ENCODE data around the gene MARVELD2.

The MARVELD2 gene

GRCh38 chr5:69372394-69372793 is 42.5 kb upstream of the MARVELD2 start:
- H3K4me1 ChIP-seq = peaks cover 4% of the 10 kb centered on the region
- no peak overlapping the region for H3K27ac ChIP-seq
- H3K4me2 ChIP-seq (ENCODE audit: low read length) = no peak overlapping the region
- H3K27me3 ChIP-seq (ENCODE audit: control insufficient read depth, insufficient read depth, low read length) = no peaks in the 10 kb centered on the region
- H3K79me2 ChIP-seq = peaks cover 14% of the 10 kb centered on the region
- no peak overlapping the region for H3K9ac ChIP-seq
- H3K4me3 ChIP-seq (ENCODE audit: low read depth, low read length) = no peak overlapping the region
- TF ChIP-seq CTCF (IDR thresholded peaks at IDR 0.05) = no peak
- no peak overlapping the region for H2AFZ ChIP-seq
- H3K36me3 ChIP-seq (ENCODE audit: control insufficient read depth, insufficient read depth, low read length) = no peaks in the 10 kb centered on the region
- no peaks in the 10 kb centered on the region for H3K9me3 ChIP-seq (ENCODE audit: control insufficient read depth, low read length)

- no peak overlapping the region for H3K27ac ChIP-seq
Measured at GRCh38 chr5:69374911-69375446, 39.9 kb upstream of the MARVELD2 start.

GRCh38 chr5:69378376-69378775 is 36.5 kb upstream of the MARVELD2 start:
- Histone ChIP-seq H2AFZ (no peak overlapping the region), H3K27me3 (ENCODE audit: control insufficient read depth, insufficient read depth, low read length) (no peaks in the 10 kb centered on the region), H3K27ac (no peak overlapping the region), H3K36me3 (ENCODE audit: control insufficient read depth, insufficient read depth, low read length) (no peaks in the 10 kb centered on the region), H3K4me2 (ENCODE audit: low read length) (no peak overlapping the region), H3K4me3 (ENCODE audit: low read depth, low read length) (no peak overlapping the region), H3K9me3 (ENCODE audit: control insufficient read depth, low read length) (no peaks in the 10 kb centered on the region), H3K4me1 (no peaks in the 10 kb centered on the region), H3K9ac (no peak overlapping the region), H3K79me2 (no peaks in the 10 kb centered on the region)
- TF ChIP-seq CTCF (IDR thresholded peaks at IDR 0.05) = no peak

More at GRCh38 chr5:69374911-69375446, 39.9 kb upstream of the MARVELD2 start:
- Histone ChIP-seq H3K36me3 (ENCODE audit: control insufficient read depth, insufficient read depth, low read length) (no peaks in the 10 kb centered on the region), H3K4me3 (ENCODE audit: low read depth, low read length) (no peak overlapping the region), H3K4me1 (no peaks in the 10 kb centered on the region), H3K4me2 (ENCODE audit: low read length) (no peak overlapping the region), H3K9me3 (ENCODE audit: control insufficient read depth, low read length) (no peaks in the 10 kb centered on the region), H2AFZ (no peak overlapping the region), H3K9ac (no peak overlapping the region), H3K27me3 (ENCODE audit: control insufficient read depth, insufficient read depth, low read length) (no peaks in the 10 kb centered on the region), H3K79me2 (no peaks in the 10 kb centered on the region)
- no peak for TF ChIP-seq CTCF (IDR thresholded peaks at IDR 0.05)

- Histone ChIP-seq H3K4me3 (ENCODE audit: low read depth, low read length) (no peak overlapping the region), H3K27me3 (ENCODE audit: control insufficient read depth, insufficient read depth, low read length) (no peaks in the 10 kb centered on the region), H3K9ac (no peak overlapping the region), H2AFZ (no peak overlapping the region), H3K4me2 (ENCODE audit: low read length) (no peak overlapping the region), H3K27ac (no peak overlapping the region), H3K79me2 (no peaks in the 10 kb centered on the region), H3K9me3 (ENCODE audit: control insufficient read depth, low read length) (no peaks in the 10 kb centered on the region), H3K4me1 (no peaks in the 10 kb centered on the region), H3K36me3 (ENCODE audit: control insufficient read depth, insufficient read depth, low read length) (no peaks in the 10 kb centered on the region)
- no peak for TF ChIP-seq CTCF (IDR thresholded peaks at IDR 0.05)
Measured at GRCh38 chr5:69404659-69405330, 10.1 kb upstream of the MARVELD2 start.

- H3K4me2 ChIP-seq (ENCODE audit: low read length) = peak overlapping the region; percentile 67
- H3K9me3 ChIP-seq (ENCODE audit: control insufficient read depth, low read length) = no peaks in the 10 kb centered on the region
- no peaks in the 10 kb centered on the region for H3K4me1 ChIP-seq
- TF ChIP-seq CTCF (IDR thresholded peaks at IDR 0.05) = no peak
- H3K36me3 ChIP-seq (ENCODE audit: control insufficient read depth, insufficient read depth, low read length) = no peaks in the 10 kb centered on the region
- peak overlapping the region; percentile 98 for H2AFZ ChIP-seq
- peak overlapping the region; percentile 85 for H3K27ac ChIP-seq
- peaks cover 7% of the 10 kb centered on the region for H3K79me2 ChIP-seq
- no peaks in the 10 kb centered on the region for H3K27me3 ChIP-seq (ENCODE audit: control insufficient read depth, insufficient read depth, low read length)
- peak overlapping the region; percentile 97 for H3K4me3 ChIP-seq (ENCODE audit: low read depth, low read length)
- peak overlapping the region; percentile 84 for H3K9ac ChIP-seq
Measured at GRCh38 chr5:69415584-69415958, 655 bp downstream of the MARVELD2 start.

Measured in parathyroid adenoma (tissue), 2 donors.